ENCODE data around the gene MPLKIP.
"Not testable (repeated sequence)": the region's sequence is repeated elsewhere in the genome, so short reads cannot be mapped to it uniquely, and the experiment has no call there.

MPLKIP gene

DNA sequence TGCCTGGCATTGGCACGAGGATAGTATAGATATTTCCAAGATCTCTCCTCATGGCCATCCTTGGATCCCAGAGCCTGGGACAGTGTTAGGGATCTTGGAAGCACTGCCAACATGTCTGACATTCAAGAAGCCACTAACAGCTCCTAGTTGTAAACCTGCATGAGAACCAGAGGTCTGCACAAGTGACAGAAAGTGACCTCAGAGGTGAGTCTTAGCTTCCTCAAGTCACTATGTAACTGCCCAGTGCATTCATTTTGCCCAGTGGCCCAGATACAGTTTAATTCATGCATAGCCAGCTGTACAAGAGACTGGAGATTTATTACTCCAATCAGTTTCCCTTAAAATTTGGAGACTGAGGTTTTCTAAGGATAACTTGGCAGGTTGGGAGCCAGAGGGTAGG lies 17.1 kb upstream of the MPLKIP start:
- Histone ChIP-seq H3K27ac (ENCODE audit: low read depth, low read length) (no peak overlapping the region), H3K9me3 (ENCODE audit: insufficient read depth, low read depth, low read length) (peaks cover 15% of the 10 kb centered on the region), H3K27me3 (ENCODE audit: insufficient read depth, low read length) (no peaks in the 10 kb centered on the region), H3K4me1 (ENCODE audit: insufficient read depth, low read length) (peaks cover 10% of the 10 kb centered on the region; the same call in 1 of the 2 replicates), H3K9ac (ENCODE audit: low read depth, low read length) (no peak overlapping the region), H3K4me3 (ENCODE audit: low read length) (no peak overlapping the region), H3K36me3 (ENCODE audit: insufficient read depth, low read length) (no peaks in the 10 kb centered on the region)
- WGBS, result 100% methylated on average over 1 of the region's 1 CpG

DNA sequence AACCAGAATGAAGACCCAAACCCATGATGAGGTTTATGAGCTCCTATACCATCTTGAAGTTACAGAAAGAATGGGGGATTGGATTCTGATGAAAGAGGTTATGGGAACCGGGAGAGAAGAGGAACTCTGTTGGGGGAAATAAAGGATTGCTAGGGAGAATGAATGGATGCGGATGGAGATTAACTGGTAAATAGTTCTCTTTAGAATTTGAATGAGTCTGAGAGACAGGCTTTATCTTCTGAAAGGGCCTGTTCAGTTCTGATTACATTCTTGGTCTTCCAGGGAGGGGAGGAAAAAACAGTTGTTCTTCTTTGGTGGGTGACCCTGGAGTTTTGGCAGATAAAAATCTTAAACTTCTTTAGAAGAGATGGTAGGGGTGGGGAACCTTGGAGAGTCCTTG lies 14.2 kb upstream of the MPLKIP start:
- peak overlapping the region; percentile 51; the same call in 1 of the 2 replicates for H3K27ac ChIP-seq (ENCODE audit: low read depth, low read length)
- H3K27me3 ChIP-seq (ENCODE audit: insufficient read depth, low read length), result no peaks in the 10 kb centered on the region
- H3K9ac ChIP-seq (ENCODE audit: low read depth, low read length), result no peak overlapping the region
- peaks cover 10% of the 10 kb centered on the region; the same call in 1 of the 2 replicates for H3K4me1 ChIP-seq (ENCODE audit: insufficient read depth, low read length)
- 37% methylated on average over 2 of the region's 2 CpGs for WGBS
- peaks cover 25% of the 10 kb centered on the region for H3K9me3 ChIP-seq (ENCODE audit: insufficient read depth, low read depth, low read length)
- H3K4me3 ChIP-seq (ENCODE audit: low read length), result no peak overlapping the region
- H3K36me3 ChIP-seq (ENCODE audit: insufficient read depth, low read length), result no peaks in the 10 kb centered on the region

DNA sequence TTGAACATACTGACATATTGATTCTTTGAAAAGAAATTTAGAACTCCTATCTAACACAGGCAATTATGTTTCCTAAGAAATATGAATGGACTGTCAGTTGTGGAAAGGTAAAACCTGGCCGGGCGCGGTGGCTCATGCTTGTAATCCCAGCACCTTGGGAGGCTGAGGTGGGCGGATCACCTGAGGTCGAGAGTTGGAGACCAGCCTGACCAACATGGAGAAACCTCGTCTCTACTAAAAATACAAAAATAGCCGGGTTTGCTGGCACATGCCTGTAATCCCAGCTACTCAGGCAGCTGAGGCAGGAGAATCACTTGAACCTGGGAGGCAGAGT lies 13.8 kb upstream of the MPLKIP start:
- H3K27me3 ChIP-seq (ENCODE audit: insufficient read depth, low read length); H3K9ac ChIP-seq (ENCODE audit: low read depth, low read length); H3K4me3 ChIP-seq (ENCODE audit: low read length); H3K36me3 ChIP-seq (ENCODE audit: insufficient read depth, low read length); H3K4me1 ChIP-seq (ENCODE audit: insufficient read depth, low read length); H3K27ac ChIP-seq (ENCODE audit: low read depth, low read length): not testable (repeated sequence)
- 95% methylated on average over 7 of the region's 7 CpGs for WGBS
- peaks cover 25% of the 10 kb centered on the region for H3K9me3 ChIP-seq (ENCODE audit: insufficient read depth, low read depth, low read length)

DNA sequence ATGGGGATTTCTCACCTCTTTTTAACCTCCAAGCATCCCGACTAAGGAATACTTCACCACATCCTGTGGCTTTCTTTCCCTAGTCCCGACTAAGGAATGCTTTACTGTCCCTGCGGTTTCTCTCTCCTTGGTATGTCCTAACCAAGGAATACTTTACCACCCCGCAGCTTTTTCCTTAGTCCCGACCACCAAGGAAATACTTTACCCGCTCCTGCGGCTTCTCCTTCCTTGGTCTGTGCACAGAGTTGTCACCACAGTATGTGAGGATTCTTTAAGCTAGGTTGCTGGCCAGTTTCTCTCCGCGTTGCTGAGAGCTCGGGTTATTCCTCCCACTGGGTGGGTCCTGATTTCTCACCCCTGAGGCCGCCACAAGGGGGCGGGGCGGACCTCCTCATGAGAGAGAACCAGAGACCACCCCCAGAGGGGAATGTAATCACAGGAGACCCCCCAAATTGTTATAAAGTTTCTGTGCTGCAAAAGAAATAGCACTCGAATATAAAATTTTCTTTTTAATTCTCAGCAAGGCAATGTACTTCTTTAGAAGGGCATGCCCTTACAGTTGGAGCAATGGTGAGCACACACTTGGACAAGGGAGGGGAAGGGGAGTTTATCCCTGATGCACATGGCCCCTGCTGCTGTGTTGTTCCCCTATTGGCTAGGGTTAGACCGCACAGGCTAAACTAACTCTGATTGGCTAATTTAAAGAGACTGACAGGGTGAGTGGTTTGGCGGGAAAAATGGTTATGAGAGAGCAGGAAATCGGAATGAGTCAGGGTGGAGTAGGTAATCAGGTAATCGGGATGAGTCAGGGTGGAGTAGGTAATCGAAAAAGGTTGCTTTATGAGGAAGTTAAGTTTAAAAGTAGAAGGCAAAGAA lies 13.2 kb upstream of the MPLKIP start:
- H3K9ac ChIP-seq (ENCODE audit: low read depth, low read length), result no peak overlapping the region
- WGBS, result 96% methylated on average over 19 of the region's 19 CpGs
- peaks cover 10% of the 10 kb centered on the region; the same call in 1 of the 2 replicates for H3K4me1 ChIP-seq (ENCODE audit: insufficient read depth, low read length)
- no peaks in the 10 kb centered on the region for H3K27me3 ChIP-seq (ENCODE audit: insufficient read depth, low read length)
- H3K36me3 ChIP-seq (ENCODE audit: insufficient read depth, low read length), result no peaks in the 10 kb centered on the region
- H3K27ac ChIP-seq (ENCODE audit: low read depth, low read length), result no peak overlapping the region
- no peak overlapping the region for H3K4me3 ChIP-seq (ENCODE audit: low read length)
- peaks cover 25% of the 10 kb centered on the region for H3K9me3 ChIP-seq (ENCODE audit: insufficient read depth, low read depth, low read length)

DNA sequence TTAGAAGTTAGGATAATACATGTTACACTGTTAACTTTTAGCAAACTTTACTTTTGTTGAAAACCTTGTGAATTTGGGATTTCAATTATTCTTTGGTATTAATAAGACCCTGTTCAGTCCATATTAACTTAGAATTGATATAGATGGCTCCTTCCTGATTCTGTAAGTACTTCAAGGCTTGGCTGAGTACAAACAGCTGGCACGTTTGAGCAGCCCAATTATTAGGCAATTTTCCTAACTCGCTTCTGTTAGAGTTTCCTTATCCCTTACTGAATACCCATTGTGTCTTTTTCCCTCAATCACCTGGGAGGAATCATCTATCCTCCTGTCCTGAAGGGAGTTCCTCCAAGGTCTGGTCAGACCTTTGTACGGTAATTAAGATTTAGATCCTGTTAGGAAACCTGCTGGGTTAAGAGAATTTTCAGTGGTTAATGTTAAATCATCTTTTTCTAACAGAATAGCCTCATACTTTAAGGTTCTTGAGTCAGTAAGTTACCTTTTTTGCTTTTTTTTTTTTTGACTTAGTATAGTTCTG lies 11.2 kb upstream of the MPLKIP start:
- not testable (repeated sequence) for H3K27me3 ChIP-seq (ENCODE audit: insufficient read depth, low read length); H3K4me3 ChIP-seq (ENCODE audit: low read length); H3K36me3 ChIP-seq (ENCODE audit: insufficient read depth, low read length); H3K27ac ChIP-seq (ENCODE audit: low read depth, low read length); H3K9ac ChIP-seq (ENCODE audit: low read depth, low read length); H3K4me1 ChIP-seq (ENCODE audit: insufficient read depth, low read length)
- peaks cover 25% of the 10 kb centered on the region for H3K9me3 ChIP-seq (ENCODE audit: insufficient read depth, low read depth, low read length)
- WGBS, result 95% methylated on average over 3 of the region's 3 CpGs

DNA sequence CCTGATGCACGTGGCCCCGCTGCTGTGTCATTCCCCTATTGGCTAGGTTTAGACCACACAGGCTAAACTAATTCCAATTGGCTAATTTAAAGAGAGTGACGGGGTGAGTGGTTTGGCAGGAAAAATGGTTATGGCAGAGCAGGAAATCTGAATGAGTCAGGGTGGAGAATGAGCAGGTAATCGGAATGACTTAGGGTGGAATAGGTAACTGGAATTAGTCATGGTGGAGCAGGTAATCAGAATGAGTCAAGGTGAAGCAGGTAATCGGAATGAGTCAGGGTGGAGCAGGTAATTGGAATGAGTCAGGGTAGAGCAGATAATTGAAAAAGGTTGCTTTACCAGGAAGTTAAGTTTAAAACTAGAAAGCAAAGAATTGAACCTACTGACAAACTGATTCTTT lies 7.5 kb upstream of the MPLKIP start:
- not testable (repeated sequence) for H3K27ac ChIP-seq (ENCODE audit: low read depth, low read length); H3K27me3 ChIP-seq (ENCODE audit: insufficient read depth, low read length); H3K9ac ChIP-seq (ENCODE audit: low read depth, low read length); H3K36me3 ChIP-seq (ENCODE audit: insufficient read depth, low read length); H3K4me1 ChIP-seq (ENCODE audit: insufficient read depth, low read length); H3K4me3 ChIP-seq (ENCODE audit: low read length)
- H3K9me3 ChIP-seq (ENCODE audit: insufficient read depth, low read depth, low read length), result peaks cover 14% of the 10 kb centered on the region
- 94% methylated on average over 5 of the region's 5 CpGs for WGBS

DNA sequence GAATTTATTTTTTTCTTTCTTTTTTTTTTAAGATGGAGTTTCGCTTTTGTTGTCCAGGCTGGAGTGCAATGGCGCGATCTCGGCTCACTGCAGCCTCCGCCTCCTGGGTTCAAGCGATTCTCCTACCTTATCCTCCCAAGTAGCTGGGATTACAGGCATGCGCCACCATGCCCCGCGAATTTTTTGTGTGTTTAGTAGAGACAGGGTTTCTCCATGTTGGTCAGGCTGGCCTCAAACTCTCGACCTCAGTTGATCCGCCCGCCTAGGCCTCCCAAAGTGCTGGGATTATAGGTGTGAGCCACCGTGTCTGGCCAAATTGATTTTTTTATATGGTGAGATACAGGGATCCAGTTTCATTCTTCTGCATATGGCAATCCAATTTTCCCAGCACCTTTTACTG lies 5.5 kb upstream of the MPLKIP start:
- H3K9me3 ChIP-seq (ENCODE audit: insufficient read depth, low read depth, low read length); H3K9ac ChIP-seq (ENCODE audit: low read depth, low read length); H3K27ac ChIP-seq (ENCODE audit: low read depth, low read length); H3K4me3 ChIP-seq (ENCODE audit: low read length); H3K4me1 ChIP-seq (ENCODE audit: insufficient read depth, low read length); H3K36me3 ChIP-seq (ENCODE audit: insufficient read depth, low read length): not testable (repeated sequence)
- H3K27me3 ChIP-seq (ENCODE audit: insufficient read depth, low read length), result peaks cover 14% of the 10 kb centered on the region
- 95% methylated on average over 13 of the region's 13 CpGs for WGBS

DNA sequence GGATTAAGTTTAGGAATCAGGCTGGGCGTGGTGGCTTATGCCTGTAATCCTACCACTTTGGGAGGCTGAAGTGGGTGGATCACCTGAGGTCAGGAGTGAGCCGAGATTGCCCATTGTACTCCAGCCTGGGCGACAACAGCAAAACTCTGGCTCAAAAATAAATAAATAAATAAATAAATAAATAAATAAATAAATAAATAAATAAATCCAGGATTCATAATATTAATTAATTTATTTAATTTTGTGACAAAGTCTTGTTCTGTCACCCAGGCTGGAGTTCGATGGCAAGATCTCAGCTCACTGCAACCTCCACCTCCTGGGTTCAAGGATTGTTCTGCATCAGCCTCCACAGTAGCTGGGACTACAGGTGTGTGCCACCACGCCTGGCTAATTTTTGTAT lies 4.6 kb upstream of the MPLKIP start:
- WGBS, result 85% methylated on average over 4 of the region's 5 CpGs
- H3K4me3 ChIP-seq (ENCODE audit: low read length), result no peak overlapping the region
- no peaks in the 10 kb centered on the region for H3K4me1 ChIP-seq (ENCODE audit: insufficient read depth, low read length)
- no peak overlapping the region for H3K27ac ChIP-seq (ENCODE audit: low read depth, low read length)
- peaks cover 14% of the 10 kb centered on the region for H3K27me3 ChIP-seq (ENCODE audit: insufficient read depth, low read length)
- no peak overlapping the region for H3K9ac ChIP-seq (ENCODE audit: low read depth, low read length)
- no peaks in the 10 kb centered on the region for H3K36me3 ChIP-seq (ENCODE audit: insufficient read depth, low read length)
- H3K9me3 ChIP-seq (ENCODE audit: insufficient read depth, low read depth, low read length), result no peaks in the 10 kb centered on the region

DNA sequence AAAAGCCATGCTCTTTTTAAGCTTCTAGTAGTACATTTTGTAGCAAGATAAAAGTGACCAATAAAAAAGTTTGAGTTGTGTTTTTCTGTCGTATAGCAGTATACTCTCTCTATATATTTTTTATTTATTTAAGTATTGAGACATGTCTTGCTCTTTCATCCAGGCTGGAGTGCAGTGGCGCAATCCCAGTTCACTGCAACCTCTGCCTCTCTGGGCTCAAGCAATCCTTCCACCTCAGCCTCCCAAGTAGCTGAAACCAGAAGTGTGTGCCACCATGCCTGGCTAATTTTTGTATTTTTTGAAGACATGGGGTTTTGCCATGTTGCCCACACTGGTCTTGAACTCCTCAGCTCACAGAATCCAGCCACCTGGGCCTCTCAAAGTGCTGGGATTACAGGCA lies 3.1 kb upstream of the MPLKIP start:
- Histone ChIP-seq H3K27me3 (ENCODE audit: insufficient read depth, low read length) (peaks cover 14% of the 10 kb centered on the region), H3K9ac (ENCODE audit: low read depth, low read length) (no peak overlapping the region), H3K27ac (ENCODE audit: low read depth, low read length) (no peak overlapping the region), H3K9me3 (ENCODE audit: insufficient read depth, low read depth, low read length) (no peaks in the 10 kb centered on the region), H3K4me1 (ENCODE audit: insufficient read depth, low read length) (peaks cover 7% of the 10 kb centered on the region; the same call in 1 of the 2 replicates), H3K4me3 (ENCODE audit: low read length) (no peak overlapping the region), H3K36me3 (ENCODE audit: insufficient read depth, low read length) (peaks cover 3% of the 10 kb centered on the region; the same call in 1 of the 2 replicates)
- 100% methylated on average over 1 of the region's 2 CpGs for WGBS

DNA sequence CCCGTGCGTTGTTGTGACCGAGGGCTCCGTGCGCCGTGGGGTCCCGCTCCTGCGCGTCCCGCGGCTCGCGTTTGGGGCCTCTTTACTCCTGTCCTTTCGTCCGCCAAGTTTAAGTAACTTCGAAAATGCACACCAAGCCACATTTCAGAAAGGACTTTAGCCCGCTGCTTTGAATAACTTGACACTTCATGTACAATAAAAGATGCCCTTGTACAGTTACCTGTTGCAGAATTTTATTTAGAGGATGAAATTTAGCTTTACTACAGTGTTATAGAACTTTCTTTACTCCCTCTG lies 842 bp upstream of the MPLKIP start:
- peaks cover 7% of the 10 kb centered on the region; the same call in 1 of the 2 replicates for H3K4me1 ChIP-seq (ENCODE audit: insufficient read depth, low read length)
- WGBS, result 11% methylated on average over 17 of the region's 17 CpGs
- H3K27ac ChIP-seq (ENCODE audit: low read depth, low read length), result no peak overlapping the region
- peak overlapping the region; percentile 85 for H3K4me3 ChIP-seq (ENCODE audit: low read length)
- peaks cover 13% of the 10 kb centered on the region; the same call in 1 of the 2 replicates for H3K36me3 ChIP-seq (ENCODE audit: insufficient read depth, low read length)
- H3K9me3 ChIP-seq (ENCODE audit: insufficient read depth, low read depth, low read length), result no peaks in the 10 kb centered on the region
- H3K27me3 ChIP-seq (ENCODE audit: insufficient read depth, low read length), result peaks cover 14% of the 10 kb centered on the region
- peak overlapping the region; percentile 91 for H3K9ac ChIP-seq (ENCODE audit: low read depth, low read length)

DNA sequence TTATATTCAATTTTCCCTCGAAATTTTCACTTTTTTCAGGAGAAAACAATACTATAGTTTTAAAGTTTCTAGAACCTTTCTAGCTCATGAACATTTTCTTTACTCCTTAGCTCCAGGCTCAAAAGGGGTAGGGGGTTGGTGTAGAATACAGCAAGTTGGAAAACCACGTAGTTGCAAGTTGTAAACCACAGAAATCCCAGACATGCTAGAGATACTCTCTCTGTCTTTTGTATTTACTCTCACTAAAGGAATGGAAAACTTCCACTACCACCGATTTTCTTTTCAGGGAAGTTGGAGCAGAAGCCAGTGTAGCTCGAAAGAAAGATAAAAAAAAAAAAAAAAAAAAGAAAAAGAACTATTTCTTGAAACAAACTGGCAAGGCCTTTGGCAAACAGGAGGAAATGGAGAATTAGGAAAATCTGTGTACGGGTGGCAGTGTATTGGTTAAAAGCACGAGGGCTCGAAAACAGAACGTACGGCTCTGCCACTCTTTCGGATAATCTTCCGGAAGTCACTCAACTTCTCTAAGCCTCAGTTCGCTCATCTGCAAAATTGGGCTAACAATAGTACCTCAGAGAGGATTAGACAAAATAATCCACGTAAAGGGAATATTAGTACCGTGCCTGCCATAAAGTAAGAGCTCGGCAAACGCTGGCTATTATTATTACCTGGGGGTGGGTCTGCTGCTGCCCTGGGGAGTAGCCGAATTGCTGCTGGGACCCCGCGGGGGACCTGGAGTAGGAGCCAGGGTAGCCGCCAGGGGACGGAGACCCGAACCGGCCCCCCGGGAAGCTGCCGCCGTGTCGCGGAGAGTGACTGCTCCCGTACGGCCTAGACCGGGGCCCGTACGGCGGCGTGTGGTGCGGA lies 628 bp downstream of the MPLKIP start:
- H3K4me3 ChIP-seq (ENCODE audit: low read length), result peak overlapping the region; percentile 85
- peak overlapping the region; percentile 91 for H3K9ac ChIP-seq (ENCODE audit: low read depth, low read length)
- H3K27me3 ChIP-seq (ENCODE audit: insufficient read depth, low read length), result peaks cover 14% of the 10 kb centered on the region
- peak overlapping the region; percentile 94 for H3K27ac ChIP-seq (ENCODE audit: low read depth, low read length)
- WGBS, result 2% methylated on average over 34 of the region's 36 CpGs
- H3K4me1 ChIP-seq (ENCODE audit: insufficient read depth, low read length), result peaks cover 7% of the 10 kb centered on the region; the same call in 1 of the 2 replicates
- no peaks in the 10 kb centered on the region for H3K9me3 ChIP-seq (ENCODE audit: insufficient read depth, low read depth, low read length)
- peaks cover 18% of the 10 kb centered on the region; the same call in 1 of the 2 replicates for H3K36me3 ChIP-seq (ENCODE audit: insufficient read depth, low read length)
